ENCODE measurements around the gene SUPT20H.

Gene SUPT20H

DNA sequence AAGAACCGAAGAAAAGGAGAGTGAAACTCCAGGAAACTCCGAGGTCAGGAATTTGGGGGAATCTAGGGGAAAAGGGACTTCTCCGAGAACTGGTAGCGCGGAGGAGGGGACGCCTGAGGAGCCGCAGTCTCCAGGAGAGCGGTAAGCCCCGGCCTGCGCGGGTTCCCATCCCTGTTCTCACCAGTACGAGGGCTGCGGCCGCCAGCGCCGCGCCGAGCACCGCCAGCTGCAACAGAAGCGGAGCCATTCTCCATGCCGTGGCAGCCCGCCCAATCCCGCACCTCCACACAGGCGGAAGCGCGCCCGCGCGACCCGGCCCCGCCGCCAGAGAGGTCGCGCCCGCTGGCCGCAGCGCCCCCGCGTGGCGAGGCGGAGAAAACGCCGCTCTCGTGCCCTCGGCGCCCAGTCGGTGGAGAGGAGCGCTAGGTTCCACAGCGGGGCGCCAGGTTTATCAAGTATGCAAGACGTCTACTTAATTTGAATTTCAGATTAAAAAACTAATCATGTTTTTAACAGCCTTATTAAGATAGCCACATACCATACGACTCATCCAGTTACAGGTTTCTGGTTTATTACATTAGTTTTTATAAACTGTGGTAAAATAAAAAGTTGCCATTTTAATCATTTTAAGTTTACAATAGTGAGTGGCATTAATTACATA, 60.3 kb downstream of the SUPT20H start, which contains the start of gene ALG5:
Gene ALG5, minus strand, starts transcription at position 287 of the 661 bp plus-strand sequence. Its CDS starts 40 bp downstream, at position 247.
- Mint-ChIP-seq H3K4me1 (ENCODE audit: low read depth) (peaks cover 52% of the 10 kb centered on the region), H3K36me3 (ENCODE audit: low read depth) (peaks cover 72% of the 10 kb centered on the region), H3K27me3 (no peaks in the 10 kb centered on the region), H3K4me3 (peak within 1 kb of the TSS; percentile 100), H3K27ac (peak within 1 kb of the TSS; percentile 100), H3K9me3 (no peaks in the 10 kb centered on the region)

DNA sequence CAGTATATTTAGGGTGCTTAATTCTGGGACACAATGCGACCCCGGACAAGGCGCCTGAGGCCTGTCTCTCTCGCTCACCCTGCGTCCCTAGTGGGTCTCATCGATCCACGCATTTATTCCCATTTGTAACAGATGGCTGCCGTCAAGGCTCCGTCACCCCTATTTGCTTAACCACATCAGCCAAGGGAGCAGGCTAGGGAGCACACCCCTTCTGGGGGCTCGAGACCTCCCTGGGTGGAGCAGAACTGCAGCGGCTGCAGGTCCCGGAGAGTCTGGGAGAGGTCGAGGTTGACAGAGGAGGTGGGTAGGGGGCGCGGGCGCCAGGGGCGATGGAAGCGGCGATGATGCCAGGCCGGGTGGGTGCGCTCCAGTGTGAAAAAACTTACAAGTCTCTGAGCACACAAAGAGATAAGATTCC, 60.9 kb downstream of the SUPT20H start:
- peaks cover 74% of the 10 kb centered on the region for H3K36me3 Mint-ChIP-seq (ENCODE audit: low read depth)
- peak overlapping the region; percentile 100 for H3K4me3 Mint-ChIP-seq
- H3K4me1 Mint-ChIP-seq (ENCODE audit: low read depth), result peaks cover 52% of the 10 kb centered on the region

DNA sequence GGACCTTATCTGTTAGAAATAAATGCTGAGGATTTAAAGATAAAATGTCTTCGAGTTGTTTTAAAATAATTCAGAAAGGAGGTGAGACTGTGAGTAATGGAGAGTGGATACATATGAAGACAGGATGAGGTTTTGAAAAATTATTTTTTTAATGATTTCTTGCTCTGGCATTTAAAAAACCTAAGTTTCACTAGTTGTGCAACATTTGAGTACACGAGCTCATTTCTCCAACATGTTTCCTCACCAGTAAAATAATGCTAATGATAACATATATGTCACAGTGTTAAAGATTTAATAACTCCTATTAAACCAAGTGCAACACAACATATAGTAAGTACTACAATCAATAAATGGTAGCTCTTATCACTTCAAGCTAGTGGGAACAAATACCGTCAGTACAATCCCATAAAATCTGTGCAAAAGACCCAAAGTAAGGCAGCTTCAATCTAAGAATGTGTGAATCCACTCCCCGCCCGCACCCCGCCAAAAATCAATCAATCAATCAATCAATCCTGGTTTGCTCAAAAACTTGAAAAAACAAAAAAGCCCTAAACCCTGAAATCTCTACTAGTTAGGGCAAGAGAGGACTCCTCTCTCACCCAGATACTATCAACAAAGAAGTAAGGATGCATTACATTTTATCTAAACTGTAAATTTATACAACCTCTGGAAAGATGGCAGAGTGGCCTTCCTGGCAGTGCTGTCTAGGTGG, 61.6 kb downstream of the SUPT20H start:
- Mint-ChIP-seq H3K4me1 (ENCODE audit: low read depth) (peaks cover 45% of the 10 kb centered on the region), H3K4me3 (peak overlapping the region; percentile 100), H3K9me3 (no peaks in the 10 kb centered on the region), H3K36me3 (ENCODE audit: low read depth) (peaks cover 74% of the 10 kb centered on the region), H3K27me3 (no peaks in the 10 kb centered on the region), H3K27ac (peak overlapping the region; percentile 100)

More for the DNA sequence above, 60.9 kb downstream of the SUPT20H start:
- peak overlapping the region; percentile 100 for H3K27ac Mint-ChIP-seq
- no peaks in the 10 kb centered on the region for H3K27me3 Mint-ChIP-seq
- no peaks in the 10 kb centered on the region for H3K9me3 Mint-ChIP-seq

DNA sequence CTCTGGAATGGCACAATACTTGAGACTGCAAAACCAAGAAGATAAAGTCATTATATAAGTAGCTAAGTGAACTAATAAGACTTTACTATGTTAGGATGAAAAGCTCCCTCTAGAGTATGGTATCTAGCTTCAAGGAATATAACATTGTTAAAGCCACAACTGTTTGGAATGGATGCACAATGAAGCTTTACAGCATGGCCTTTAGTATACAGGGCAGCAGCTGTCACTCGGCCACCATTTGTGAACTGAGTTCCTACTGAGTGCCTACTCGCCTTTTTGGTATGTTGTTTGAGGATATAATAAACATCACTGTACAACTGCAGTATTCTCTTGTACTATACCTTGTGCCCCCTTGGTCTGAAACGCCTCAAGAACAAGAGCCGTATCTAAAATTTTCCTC, 67.1 kb downstream of the SUPT20H start:
- no peak overlapping the region for H3K27ac Mint-ChIP-seq
- H3K27me3 Mint-ChIP-seq, result no peaks in the 10 kb centered on the region
- H3K4me3 Mint-ChIP-seq, result no peak overlapping the region
- peaks cover 92% of the 10 kb centered on the region for H3K36me3 Mint-ChIP-seq (ENCODE audit: low read depth)
- peaks cover 17% of the 10 kb centered on the region for H3K4me1 Mint-ChIP-seq (ENCODE audit: low read depth)
- no peaks in the 10 kb centered on the region for H3K9me3 Mint-ChIP-seq

DNA sequence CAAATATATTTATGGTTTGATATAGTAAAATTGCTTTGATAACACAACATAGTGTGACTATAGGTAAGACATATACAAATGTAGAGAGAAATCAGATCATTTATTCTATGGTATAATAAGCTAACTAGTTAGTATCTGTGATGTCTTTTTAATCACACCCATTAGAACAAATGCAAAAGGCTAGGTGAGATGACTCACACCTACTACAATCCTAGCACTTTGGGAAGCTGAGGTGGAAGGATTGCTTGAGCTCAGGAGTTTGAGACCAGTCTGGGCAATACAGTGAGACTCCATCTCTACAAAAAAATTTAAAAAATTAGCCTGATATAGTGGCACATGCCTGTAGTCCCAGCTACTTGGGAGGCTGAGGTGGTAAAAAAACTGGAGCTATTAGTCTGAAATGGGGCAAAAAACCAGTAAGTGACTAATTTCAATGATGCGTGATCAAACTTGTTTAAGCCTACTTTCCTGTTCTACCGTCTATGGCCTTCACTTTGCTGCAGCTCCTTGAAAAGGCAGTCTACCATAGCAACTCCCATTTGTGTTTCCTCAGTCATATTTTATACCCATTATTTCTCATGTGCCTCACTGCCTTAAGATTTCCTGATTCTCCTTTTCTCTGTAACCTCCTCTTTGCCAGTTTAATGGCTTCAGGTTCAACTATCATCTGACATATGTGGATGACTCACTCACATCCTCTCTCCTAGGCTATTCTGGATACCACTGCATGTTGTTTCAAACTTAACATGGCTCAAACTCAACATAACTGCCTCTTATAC, 72.8 kb downstream of the SUPT20H start:
- H3K27ac Mint-ChIP-seq, result no peak overlapping the region
- no peaks in the 10 kb centered on the region for H3K9me3 Mint-ChIP-seq
- H3K4me1 Mint-ChIP-seq (ENCODE audit: low read depth), result no peaks in the 10 kb centered on the region
- H3K36me3 Mint-ChIP-seq (ENCODE audit: low read depth), result peaks cover 72% of the 10 kb centered on the region
- H3K4me3 Mint-ChIP-seq, result no peak overlapping the region
- no peaks in the 10 kb centered on the region for H3K27me3 Mint-ChIP-seq

DNA sequence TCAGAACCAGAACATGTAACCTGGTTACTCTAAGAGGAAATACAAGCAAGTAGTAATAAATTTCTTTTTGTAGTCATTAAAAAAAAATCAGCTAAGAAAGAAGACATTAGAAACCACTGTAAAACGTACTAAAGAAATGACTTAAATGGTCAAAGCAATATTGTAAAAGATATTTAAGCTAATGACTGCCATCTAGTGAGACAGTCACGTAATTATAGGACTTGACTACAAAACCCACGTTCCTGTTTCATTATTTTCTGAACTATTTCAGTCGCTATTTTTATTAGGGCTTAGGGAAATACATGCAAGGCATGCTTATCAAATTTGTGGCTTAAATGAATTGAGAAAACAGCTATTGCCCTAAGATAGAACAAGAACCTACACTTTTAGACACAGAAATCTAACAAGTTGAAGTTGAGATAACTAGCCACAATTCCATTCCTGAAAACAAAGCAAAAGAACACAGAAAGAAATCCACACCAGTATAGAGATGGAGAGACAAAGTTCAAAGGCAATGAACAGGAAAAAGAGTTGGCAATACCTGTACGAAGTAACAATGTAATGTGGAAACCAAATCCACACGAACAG, 78.2 kb downstream of the SUPT20H start:
- Mint-ChIP-seq H3K36me3 (ENCODE audit: low read depth) (peaks cover 50% of the 10 kb centered on the region), H3K27me3 (no peaks in the 10 kb centered on the region), H3K4me1 (ENCODE audit: low read depth) (no peaks in the 10 kb centered on the region), H3K9me3 (no peaks in the 10 kb centered on the region), H3K4me3 (no peak overlapping the region), H3K27ac (peak overlapping the region; percentile 26)

DNA sequence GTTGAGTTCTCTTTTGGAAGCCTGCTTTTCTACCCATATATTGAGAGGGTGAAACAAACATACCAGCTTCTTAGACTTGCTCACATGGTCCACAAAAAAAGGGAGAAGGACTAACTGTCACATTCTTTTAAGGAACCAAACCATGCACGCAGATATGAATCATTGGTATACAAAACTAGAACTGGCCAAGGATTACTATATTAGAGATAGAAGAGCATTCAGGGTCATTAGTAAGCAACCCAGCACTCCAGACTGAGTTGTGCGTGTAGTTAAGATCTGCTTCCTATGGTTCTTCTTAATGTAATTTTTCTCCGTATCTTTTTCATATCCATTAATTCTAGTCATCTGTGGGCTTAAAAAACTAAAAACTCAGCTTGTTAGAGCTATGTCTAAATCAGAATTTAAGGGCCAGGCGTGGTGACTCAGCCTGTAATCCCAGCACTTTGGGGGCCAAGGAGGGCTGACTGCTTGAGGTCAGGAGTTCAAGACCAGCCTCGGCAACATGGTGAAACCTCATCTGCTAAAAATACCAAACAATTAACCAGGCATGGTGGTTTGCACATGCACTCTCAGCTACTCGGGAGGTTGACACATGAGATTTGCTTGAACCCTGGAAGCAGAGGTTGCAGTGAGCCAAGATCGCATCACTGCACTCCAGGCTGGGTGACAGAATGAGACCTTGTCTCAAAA, 80.0 kb downstream of the SUPT20H start:
- Mint-ChIP-seq H3K27me3 (no peaks in the 10 kb centered on the region), H3K9me3 (peaks cover 4% of the 10 kb centered on the region), H3K27ac (no peak overlapping the region), H3K36me3 (ENCODE audit: low read depth) (peaks cover 49% of the 10 kb centered on the region), H3K4me1 (ENCODE audit: low read depth) (peaks cover 3% of the 10 kb centered on the region), H3K4me3 (no peak overlapping the region)

DNA sequence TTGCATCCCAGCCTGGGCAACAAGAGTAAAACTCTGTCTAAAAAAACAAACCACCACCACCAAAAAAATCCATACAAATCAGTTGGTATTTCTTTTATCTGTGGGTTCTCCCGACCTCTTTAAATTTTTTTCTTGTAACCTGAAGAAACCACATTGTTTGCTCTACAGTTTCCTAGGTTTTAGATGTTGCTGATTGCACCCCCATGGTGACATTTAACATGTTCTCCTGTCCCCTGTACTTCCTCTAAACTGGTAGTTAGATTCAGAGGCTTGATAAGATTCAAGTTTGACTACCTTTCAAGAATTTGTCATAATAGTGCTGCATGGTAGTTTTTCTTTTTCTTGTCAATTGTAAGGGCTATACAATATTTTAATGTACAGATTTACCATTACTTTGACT, 84.3 kb downstream of the SUPT20H start:
- peaks cover 8% of the 10 kb centered on the region for H3K4me1 Mint-ChIP-seq (ENCODE audit: low read depth)
- H3K27ac Mint-ChIP-seq, result no peak overlapping the region
- H3K27me3 Mint-ChIP-seq, result no peaks in the 10 kb centered on the region
- H3K9me3 Mint-ChIP-seq, result peaks cover 4% of the 10 kb centered on the region
- H3K4me3 Mint-ChIP-seq, result no peak overlapping the region
- H3K36me3 Mint-ChIP-seq (ENCODE audit: low read depth), result peaks cover 55% of the 10 kb centered on the region

DNA sequence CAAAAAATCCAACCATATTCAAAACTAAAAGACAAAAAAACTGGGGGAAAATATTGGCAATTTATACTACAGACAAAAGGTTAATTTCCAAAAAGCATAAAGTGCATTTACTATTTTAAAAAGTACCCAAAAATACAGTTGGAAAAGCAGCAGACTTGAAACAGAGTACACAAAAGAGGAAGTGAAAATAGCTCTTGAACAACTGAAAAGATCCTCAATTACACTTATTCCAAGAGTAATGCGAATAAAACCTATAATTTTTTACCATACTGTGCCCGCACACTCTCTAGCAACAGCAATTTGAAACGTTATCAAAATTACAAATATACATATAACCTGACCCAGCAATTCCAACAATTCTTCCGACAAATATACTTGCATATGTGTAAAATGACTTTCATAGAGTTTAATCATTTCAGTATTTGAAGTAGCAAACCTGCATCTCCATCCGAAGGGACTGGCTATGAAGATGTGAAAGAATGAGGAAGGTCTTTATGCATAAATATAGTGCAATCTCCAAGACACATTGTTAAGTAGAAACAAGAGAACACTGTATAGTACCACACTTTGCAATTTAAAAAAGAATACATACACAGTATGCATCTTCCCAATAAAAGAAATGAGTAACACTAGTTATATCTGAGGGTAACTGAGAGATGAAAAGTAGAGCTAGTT, 85.7 kb downstream of the SUPT20H start:
- Mint-ChIP-seq H3K9me3 (peaks cover 4% of the 10 kb centered on the region), H3K4me3 (no peak overlapping the region), H3K27ac (no peak overlapping the region), H3K27me3 (no peaks in the 10 kb centered on the region), H3K36me3 (ENCODE audit: low read depth) (peaks cover 54% of the 10 kb centered on the region), H3K4me1 (ENCODE audit: low read depth) (peaks cover 8% of the 10 kb centered on the region)

DNA sequence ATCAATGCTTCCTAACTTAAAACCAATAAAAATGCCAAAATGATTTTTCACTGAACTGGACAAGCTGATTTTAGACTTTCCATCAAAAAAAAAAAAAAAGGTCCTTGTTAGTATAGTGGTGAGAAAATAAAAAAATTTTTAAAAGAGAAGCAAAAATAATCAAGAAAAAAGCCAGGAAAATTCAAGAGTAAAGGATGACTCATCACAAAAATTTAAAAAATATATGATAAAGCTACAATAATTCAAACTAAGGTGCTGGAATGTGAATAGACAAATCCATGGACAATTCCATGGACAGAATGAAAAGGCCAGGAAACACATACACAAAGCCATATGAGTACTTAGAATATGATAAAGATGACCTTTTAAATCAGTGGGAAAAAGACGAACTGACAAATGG, 86.5 kb downstream of the SUPT20H start:
- Mint-ChIP-seq H3K27ac (no peak overlapping the region), H3K4me1 (ENCODE audit: low read depth) (peaks cover 8% of the 10 kb centered on the region), H3K9me3 (peaks cover 4% of the 10 kb centered on the region), H3K4me3 (no peak overlapping the region), H3K36me3 (ENCODE audit: low read depth) (peaks cover 61% of the 10 kb centered on the region), H3K27me3 (no peaks in the 10 kb centered on the region)

DNA sequence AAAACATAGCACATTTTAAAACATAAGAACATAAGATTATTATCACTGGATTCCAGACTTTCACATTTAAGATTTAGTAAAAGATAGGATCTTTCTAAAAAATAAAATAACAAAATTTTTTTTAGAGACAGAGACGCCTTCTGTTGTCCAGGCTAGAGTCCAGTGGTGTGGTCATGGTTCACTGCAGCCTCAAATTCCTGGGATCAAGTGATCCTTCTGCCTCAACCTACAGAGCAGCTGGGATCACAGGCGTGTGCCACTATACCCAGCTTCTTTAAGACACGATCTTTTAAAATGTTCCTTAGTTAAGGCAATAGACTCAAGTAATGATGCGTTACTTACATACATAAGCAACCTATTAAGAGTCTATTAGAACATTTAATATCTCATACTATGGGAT, 93.1 kb downstream of the SUPT20H start:
- no peaks in the 10 kb centered on the region for H3K27me3 Mint-ChIP-seq
- no peaks in the 10 kb centered on the region for H3K9me3 Mint-ChIP-seq
- no peak overlapping the region for H3K4me3 Mint-ChIP-seq
- H3K4me1 Mint-ChIP-seq (ENCODE audit: low read depth), result peaks cover 6% of the 10 kb centered on the region
- H3K27ac Mint-ChIP-seq, result no peak overlapping the region
- H3K36me3 Mint-ChIP-seq (ENCODE audit: low read depth), result peaks cover 67% of the 10 kb centered on the region

DNA sequence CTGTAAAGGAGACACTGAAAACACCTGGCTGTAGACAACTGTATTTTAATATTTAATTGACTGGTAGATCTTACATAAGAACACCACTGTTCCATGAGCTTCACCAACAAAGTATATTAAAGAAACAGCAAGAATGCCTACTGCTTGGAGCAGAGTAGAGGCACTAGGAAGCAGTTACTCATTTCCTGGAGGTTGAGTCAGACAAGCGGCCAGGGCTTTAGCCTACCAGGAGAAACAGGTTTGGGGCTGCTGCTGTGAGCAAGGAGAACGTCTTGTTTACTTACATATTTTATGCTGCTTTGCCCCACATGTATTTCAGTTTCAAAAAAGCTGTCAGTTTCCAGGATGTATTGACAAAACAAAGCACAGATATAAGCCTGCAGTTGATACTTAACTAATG, 93.7 kb downstream of the SUPT20H start:
- H3K36me3 Mint-ChIP-seq (ENCODE audit: low read depth), result peaks cover 67% of the 10 kb centered on the region
- peaks cover 6% of the 10 kb centered on the region for H3K4me1 Mint-ChIP-seq (ENCODE audit: low read depth)
- no peaks in the 10 kb centered on the region for H3K9me3 Mint-ChIP-seq
- no peak overlapping the region for H3K4me3 Mint-ChIP-seq
- peak overlapping the region; percentile 77 for H3K27ac Mint-ChIP-seq
- H3K27me3 Mint-ChIP-seq, result no peaks in the 10 kb centered on the region

DNA sequence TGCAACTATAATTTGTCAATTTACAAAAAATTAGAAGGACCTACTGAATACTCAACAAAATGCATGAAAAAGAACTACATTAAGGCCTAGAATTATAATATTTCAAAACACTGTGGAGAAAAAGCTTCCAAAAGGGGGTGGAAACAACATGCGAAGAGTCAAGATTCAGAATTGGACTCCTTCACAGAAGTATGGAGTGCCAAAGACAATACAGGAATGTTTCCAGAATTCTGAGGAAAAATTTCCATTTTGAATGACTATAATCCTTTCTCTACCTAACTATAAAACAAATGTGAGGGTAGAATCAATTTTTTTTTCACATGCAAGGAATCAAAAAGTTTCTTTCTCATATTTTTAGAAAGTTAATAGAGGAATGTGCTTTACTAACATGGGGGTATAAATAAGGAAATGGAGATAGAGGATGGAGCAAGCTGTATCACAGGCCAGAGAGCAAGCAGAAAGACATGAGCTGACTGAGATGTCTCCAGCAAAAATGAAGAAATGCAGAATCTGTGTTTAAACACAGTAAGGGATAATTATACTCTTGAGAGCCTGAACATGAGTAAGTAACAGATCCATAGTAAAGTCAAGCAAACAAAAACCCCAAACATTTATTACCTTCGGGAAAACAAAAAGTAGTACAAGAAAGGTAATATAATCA, 99.9 kb downstream of the SUPT20H start:
- Mint-ChIP-seq H3K4me1 (ENCODE audit: low read depth) (no peaks in the 10 kb centered on the region), H3K27ac (no peak overlapping the region), H3K9me3 (no peaks in the 10 kb centered on the region), H3K27me3 (no peaks in the 10 kb centered on the region), H3K4me3 (no peak overlapping the region), H3K36me3 (ENCODE audit: low read depth) (peaks cover 72% of the 10 kb centered on the region)
